Hindlimb muscle (tissue), 1 donor: ENCODE results near the gene IQSEC3. TPM values are rescaled to one million over a fixed set of nuclear protein-coding genes. Genes with fewer than 3 reads are reported as not detected.
"Not testable (repeated sequence)": the region's sequence is repeated elsewhere in the genome, so short reads cannot be mapped to it uniquely, and the experiment has no call there.

Source experiments
- DNase-seq: peaks from one replicate; pipeline ENCODE4 v3.0.0-alpha.2; 2013
- polyA plus RNA-seq: library from polyadenylated mRNA; unstranded; fragments of 120-200 nt; gene quantifications from one replicate; pipeline ENCODE4 v1.2.1, GENCODE V29; 2013; ENCODE audit not compliant: insufficient read length

The IQSEC3 gene
- polyA plus RNA-seq = 2.9 TPM

GRCh38 chr12:66428-66781, at the start of gene IQSEC3:
Gene IQSEC3 (plus strand): TSS chr12:66767. CDS start chr12:66883, 116 bp downstream.
- not testable (repeated sequence) for DNase-seq

- DNase-seq = not testable (repeated sequence)
Observed at GRCh38 chr12:17370-18340, 48.9 kb upstream of the IQSEC3 start.

- DNase-seq = not testable (repeated sequence)
Observed at GRCh38 chr12:18821-19567, 47.6 kb upstream of the IQSEC3 start.

- not testable (repeated sequence) for DNase-seq
Observed at GRCh38 chr12:19906-20305, 46.7 kb upstream of the IQSEC3 start.

- no peak for DNase-seq
Observed at GRCh38 chr12:20757-21156, 45.8 kb upstream of the IQSEC3 start.

GRCh38 chr12:21301-22189, 45.0 kb upstream of the IQSEC3 start:
- no peak for DNase-seq

GRCh38 chr12:22190-22529, 44.4 kb upstream of the IQSEC3 start:
- no peak for DNase-seq

- no peak for DNase-seq
Observed at GRCh38 chr12:22530-23201, 43.9 kb upstream of the IQSEC3 start.

- not testable (repeated sequence) for DNase-seq
Observed at GRCh38 chr12:27904-28303, 38.7 kb upstream of the IQSEC3 start.

- DNase-seq = not testable (repeated sequence)
Observed at GRCh38 chr12:38775-39174, 27.8 kb upstream of the IQSEC3 start.

GRCh38 chr12:39555-40265, 26.9 kb upstream of the IQSEC3 start:
- DNase-seq = not testable (repeated sequence)

- not testable (repeated sequence) for DNase-seq
Observed at GRCh38 chr12:44352-44751, 22.2 kb upstream of the IQSEC3 start.

- not testable (repeated sequence) for DNase-seq
Observed at GRCh38 chr12:45235-45990, 21.2 kb upstream of the IQSEC3 start.

- not testable (repeated sequence) for DNase-seq
Observed at GRCh38 chr12:45991-46358, 20.6 kb upstream of the IQSEC3 start.

- DNase-seq = not testable (repeated sequence)
Observed at GRCh38 chr12:46542-46941, 20.0 kb upstream of the IQSEC3 start.

- not testable (repeated sequence) for DNase-seq
Observed at GRCh38 chr12:47699-48226, 18.8 kb upstream of the IQSEC3 start.

GRCh38 chr12:49149-49548, 17.4 kb upstream of the IQSEC3 start:
- DNase-seq = not testable (repeated sequence)

GRCh38 chr12:51087-51486, 15.5 kb upstream of the IQSEC3 start:
- not testable (repeated sequence) for DNase-seq

GRCh38 chr12:51962-52361, 14.6 kb upstream of the IQSEC3 start:
- not testable (repeated sequence) for DNase-seq
